ENCODE measurements around the gene DPF1.
"Not testable (repeated sequence)": the region's sequence is repeated elsewhere in the genome, so short reads cannot be mapped to it uniquely, and the experiment has no call there.

The DPF1 gene

DNA sequence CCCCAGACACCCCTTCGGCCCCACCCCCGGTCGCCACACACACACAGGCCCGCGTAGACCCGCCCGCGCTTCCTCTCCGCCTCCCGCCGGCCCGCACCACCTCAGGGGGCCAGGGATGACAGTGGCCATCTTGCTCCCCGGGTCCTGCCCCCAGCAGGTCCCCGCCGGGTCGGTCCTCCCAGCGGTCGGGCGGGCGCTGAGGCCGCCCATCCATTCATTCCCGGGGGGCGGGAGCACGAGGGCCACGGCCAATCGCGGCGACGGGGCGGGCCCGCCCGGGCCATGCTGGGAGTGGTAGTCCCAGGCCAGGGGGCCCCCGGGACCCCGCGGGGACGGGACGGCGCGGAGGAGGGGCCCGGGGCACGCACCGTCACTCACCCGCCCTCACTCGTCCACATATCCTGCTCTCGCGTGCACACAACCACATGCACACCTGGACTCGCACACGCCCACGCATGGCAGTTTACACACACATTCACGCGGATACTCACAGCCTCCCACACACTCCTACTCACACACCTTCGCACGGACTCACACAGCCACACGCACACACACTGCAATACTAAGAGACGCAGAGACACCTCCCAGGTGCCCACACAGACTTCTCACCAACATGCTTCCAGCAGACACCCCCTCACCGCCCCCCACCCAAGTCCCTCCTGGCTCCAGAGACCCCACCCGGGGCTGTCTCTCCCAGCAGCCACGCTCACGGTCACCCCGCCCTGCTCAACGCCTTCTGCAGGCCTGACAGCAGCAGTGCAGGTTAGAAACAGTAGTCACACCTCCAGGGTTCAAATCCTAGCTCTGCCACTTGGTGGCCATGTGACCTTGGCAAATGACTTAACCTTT is at the start of gene DPF1:
TSS of gene DPF1 (minus strand) at position 209 of the 849 bp plus-strand sequence. CDS start at position 129, 80 bp downstream.
- DNase-seq = peak; percentile 85

DNA sequence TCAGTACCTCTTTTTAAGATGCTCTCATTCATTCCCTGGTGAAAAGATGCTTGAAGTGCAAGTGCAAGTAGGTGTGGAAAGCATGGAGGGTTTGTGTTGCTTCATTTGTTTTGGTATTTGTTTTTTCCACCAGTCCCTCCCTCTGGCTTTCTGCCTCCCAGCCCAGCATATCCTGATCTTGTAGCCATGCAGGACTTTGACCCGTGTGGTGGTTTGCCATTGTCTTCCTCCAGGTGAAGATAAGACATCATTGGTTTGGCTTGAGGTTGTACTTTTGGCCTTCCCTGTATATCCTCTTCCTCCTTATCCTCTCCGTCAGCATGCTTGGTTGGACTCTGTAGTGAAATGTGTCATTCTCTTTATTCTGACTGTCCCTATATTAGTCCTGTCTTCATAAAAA is 49.5 kb upstream of the DPF1 start:
- no peak for DNase-seq

DNA sequence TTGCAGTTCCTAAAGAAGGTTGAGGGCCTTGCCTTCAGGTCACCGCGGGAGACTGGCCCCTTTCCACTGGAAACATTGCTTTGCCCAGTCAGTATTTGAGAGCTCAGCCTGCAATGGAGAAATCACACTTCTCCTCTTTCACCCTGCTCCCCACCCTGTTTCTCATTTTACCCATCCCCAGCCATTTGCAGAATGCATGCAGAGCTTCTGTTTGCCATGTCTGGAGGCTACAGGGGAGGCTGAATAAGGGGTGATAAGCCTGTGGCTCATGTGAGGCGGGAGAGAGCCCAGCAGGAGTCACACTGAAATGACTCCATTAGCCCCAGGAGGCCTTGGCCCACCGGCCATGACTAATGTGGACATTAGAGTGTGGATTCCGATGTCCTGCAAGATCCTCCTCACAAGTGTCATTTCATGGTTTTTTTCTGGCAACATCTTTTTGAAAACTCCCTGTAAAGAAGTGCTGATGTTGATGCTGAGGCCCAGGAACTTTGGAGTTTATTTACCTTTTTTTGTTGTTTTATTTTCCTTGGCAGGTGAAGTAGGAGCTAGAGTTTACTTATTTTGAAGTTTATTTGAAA is 46.7 kb upstream of the DPF1 start:
- DNase-seq = peak; percentile 72

DNA sequence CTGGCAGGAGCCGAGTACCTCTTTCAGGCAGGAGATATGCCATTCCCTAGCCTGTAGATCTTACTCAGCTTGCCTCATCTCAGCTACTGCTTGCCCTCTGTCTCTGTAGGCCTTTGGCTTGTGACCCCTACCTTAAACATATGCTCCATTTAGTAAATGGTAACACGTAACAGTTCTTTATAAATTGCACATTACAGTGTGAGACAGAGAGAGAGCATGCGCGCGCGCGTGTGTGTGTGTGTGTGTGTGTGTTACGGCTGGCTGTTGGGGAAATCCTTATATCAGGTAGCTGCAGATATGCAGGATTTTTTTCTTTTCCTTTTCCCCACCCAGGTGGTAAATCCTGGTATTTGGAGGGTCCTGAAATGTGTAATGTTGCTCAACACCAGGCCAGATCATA is 44.5 kb upstream of the DPF1 start:
- no peak for DNase-seq

DNA sequence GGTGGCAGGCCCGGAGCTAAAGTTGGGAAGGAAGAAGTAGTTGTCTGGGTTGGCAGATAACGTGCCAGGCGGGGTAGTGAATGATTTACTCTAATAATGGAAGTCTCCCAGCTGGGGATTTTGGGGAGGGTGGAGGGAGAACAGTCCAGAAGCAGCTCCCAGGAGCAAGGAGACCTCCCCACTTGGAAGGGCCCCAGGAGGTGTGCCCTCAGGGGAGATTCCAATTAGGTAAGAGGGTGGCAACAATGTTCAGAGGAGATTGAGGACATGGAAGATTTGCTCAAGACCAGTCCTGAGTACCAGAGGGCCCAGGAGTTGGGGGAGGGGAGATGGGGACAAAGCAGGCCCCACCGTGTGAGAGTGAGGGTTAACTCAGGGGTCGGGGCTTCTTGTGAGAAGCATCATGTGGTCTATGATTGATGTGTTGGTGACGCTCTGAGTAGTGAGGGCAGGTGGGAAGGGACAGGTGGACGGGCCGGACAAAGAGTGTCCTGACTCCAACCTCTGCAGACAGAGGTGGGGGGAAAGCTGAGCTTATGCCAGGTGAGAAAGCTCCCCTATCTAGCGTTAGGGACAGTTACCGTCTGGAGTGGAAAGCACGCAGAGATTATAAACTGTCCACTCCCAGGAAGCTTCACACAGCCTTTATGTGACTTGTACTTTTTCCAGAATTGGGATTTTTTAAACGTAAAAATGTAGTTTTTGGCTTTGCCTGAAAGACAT is 43.9 kb upstream of the DPF1 start:
- DNase-seq = no peak

DNA sequence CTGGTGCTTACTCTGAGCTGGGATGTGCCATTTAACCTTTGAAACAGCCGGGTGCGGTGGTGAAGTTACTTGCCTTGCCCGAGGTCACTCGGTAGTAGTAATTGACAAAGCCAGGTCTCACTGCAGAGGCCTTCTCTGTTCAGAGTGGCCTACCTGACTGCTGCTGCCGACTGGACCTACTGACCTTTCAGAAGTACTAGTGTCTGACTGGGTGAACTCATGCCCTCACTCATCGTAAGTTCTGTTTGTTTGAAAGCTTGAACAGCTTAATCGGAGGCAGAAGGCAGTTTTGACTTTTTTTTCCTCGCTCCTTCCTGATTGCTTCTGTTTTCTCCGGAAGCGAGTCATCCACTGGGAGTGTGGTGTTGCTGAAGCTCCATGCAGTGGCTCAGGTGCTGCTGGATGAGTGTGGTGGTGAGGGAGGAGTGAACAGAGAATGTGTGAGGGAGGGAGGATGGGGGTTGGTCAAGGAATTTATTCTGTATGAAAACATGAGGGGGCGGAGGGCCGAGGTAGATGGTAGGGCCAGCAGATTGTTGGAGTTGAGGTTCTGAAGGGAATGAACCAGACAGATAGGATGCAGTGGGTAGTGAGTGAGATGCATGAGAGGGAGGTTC is 43.1 kb upstream of the DPF1 start:
- no peak for DNase-seq

DNA sequence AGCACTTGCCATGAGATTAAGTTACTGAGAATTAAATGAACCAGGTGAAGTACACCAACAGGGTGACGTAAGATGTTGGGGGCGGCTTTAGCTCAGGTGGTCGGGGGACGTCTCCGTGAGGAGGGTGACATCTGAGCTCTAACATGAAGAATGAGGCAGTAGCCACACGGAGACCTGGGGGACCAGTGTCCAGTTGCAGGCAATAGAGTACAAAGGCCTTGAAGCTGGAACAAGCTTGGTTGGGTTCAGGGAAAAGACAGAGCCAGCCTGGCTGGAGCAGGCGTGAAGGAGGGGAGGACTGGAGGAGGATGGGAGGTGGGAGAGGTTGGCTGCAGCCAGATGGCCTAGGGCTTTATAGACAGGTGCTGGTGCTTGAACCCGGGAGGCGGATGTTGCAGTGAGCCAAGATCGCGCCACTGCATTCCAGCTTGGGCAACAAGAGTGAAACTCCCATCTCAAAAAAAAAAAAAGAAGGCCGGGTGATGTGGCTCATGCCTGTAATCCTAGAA is 42.0 kb upstream of the DPF1 start:
- no peak for DNase-seq

DNA sequence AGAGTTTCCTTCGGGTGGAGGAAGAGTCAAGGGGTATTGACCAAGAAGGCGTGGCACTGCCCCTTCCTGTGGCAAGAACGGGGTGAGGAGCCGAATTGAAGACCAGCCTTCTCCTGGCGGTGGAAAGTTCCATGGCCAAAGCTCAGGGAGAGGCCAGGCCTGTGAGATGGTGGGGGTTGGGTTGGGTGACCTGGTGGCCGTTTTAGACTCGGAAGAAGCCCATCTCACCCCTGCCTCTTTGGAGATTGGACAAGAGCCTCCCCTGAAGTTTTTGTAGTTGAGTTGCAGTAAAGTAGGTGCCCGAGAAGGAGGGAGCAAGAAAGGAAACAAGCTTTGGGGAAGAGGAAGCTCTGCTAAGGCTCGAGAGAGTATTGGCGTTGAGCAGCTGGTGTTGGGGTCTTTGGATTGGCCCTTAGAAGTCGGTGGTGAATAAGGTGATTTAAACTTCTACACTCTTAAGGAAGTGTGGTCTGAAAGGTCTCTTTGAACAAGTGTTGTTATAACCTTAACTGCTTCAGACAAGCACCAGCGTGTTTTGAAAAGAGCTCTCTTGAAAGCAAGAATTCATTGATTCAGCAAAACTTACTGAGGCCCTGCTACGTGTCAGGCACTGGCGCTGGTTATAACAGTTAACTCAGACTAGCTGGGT is 41.3 kb upstream of the DPF1 start:
- no peak for DNase-seq

DNA sequence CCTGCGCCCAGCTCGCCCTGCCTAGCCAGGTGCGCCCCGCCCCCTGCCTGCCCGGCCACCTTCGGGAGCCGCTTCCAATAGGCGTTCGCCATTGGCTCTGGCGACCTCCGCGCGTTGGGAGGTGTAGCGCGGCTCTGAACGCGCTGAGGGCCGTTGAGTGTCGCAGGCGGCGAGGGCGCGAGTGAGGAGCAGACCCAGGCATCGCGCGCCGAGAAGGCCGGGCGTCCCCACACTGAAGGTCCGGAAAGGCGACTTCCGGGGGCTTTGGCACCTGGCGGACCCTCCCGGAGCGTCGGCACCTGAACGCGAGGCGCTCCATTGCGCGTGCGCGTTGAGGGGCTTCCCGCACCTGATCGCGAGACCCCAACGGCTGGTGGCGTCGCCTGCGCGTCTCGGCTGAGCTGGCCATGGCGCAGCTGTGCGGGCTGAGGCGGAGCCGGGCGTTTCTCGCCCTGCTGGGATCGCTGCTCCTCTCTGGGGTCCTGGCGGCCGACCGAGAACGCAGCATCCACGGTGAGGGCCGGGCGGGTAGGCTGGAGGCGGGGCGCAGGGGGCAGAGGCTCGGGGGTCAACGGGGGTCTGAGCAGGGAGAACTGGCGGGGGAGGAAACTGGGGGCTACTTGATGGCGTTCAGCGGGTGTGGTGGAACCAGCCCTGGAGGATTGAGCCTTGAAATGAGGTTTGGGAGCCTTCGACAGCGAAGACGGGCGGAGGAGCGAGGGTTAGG is 40.6 kb upstream of the DPF1 start, which contains the start of gene SPINT2:
TSS of gene SPINT2 (plus strand) at position 88 of the 727 bp plus-strand sequence. CDS start at position 408, 320 bp downstream.
- no peak for DNase-seq

DNA sequence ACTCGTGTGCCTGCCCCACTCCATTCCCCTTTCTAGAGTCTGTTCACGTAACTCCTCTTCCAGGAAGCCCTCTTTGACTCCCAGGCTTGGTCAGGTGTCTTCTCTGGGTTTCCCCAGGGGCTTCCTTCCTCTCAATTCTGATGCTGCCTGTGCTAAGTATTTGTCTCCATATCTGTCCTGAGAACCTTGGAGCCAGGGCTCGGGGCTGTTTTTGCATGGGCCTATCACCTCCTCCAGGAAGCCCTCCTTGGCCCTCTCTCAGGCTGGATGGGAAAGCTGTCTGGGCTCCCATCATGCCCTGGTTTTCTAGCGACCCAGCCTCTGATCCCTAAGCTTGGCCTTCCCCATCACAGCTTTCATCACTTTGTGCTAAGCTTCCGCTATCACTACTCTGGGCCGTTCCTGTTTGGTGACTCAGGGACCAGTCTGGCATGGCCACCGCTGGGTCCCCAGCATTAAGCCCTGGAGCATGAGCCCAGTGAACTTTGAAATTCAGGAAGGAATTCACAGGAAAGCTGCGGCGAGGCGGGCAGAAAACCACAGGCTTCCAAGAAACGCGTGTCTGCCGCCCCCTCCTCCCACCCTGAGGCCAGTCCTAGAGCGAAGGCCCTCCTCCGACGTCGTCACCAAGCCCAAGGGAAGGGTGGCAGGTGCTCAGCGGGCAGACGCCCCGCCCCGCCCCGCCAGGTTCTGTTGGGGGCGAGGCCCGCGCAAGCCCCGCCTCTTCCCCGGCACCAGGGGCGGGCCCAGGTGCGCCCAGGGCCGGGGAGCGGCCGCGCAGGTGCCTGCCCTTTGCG is 39.9 kb upstream of the DPF1 start:
- peak; percentile 62 for DNase-seq

DNA sequence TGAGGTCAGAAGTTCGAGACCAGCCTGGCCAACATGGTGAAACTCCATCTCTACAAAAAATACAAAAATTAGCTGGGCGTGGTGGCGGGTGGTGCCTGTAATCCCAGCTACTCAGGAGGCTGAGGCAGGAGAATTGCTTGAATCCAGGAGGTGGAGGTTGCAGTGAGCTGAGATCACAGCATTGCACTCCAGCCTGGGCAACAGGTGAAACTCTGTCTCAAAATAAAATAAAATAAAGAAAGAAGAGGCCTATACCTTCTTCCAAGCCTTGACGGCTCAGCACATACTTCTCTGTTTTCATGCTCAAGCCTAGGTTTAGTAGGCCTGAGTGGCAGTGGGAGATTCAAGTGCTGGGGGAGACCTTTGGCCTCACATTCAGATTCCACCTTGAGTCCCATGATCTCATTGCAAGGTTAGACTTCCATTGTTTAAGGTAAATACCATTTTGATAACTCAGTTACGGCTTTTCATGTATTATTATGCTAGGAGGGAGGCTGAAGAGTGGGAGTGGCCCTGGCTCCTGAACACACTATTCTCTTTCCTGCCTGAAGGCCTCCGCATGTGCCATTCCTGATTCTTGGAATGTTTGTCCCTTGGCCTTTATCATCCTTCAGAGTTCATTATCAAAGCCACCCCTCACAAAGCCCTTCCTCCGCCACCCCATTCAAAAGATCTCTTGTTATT is 38.7 kb upstream of the DPF1 start:
- DNase-seq = no peak

DNA sequence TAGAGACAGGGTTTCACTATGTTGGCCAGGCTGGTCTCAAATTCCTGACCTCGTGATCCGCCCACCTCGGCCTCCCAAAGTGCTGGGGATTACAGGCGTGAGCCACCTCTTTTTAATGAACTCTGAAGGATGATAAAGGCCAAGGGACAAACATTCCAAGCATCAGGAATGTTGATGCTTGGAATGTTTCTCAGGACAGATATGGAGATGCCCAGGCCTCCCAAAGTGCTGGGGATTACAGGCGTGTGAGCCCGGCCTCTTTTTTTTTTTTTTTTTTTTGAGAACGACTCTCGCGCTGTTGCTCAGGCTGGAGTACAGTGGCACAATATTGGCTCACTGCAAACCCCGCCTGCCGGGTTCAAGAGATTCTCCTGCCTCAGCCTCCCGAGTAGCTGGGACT is 37.9 kb upstream of the DPF1 start:
- not testable (repeated sequence) for DNase-seq

DNA sequence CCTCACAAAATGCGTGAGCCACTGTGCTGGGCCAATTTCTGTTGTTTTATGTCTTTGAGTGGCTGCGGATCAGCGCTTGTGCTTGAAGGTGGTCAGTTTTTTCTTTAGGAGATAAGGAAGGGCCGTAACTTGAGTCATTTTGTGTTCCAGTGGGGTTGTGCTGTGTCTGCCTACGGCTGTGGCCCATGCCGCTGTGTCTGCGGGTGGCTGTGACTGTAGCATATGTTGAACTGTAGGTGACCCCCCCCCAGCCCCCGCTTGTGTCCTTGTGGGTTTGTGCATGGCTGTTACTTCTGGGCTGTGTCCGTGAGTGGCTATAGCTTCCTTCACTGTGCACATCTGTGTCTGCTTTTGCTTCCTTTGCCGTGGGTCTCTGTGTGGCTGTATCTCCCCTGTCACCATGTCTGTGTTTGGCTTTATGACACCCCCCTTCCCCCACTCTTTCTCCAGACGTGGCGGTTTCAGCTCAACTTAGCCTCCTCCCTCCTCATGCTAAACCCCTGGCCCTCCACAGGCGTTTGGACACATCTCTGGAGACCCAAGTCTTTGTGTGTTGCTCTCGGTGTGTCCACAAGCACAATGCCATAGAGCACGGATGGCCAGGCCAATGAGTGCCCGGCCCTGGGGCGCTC is 31.5 kb upstream of the DPF1 start:
- no peak for DNase-seq

DNA sequence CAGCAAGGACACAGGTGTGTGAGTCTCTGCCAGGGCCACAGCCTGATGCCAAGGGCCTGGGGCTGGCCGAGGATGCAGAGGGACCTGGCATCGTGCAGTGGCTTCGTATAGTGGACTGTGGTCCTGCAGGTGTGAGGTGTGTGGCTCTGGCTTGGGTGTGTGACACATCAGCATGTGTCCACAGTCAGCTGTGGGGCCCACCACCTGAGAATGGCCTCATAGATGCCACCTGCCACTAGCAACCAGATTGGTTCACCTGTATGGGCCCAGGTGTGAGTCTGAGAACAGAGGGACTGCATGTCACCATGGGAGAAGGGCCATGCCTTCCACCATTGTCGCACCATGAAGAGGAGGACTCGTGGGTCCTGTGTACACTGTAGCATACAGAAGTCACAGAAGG is 29.8 kb upstream of the DPF1 start:
- DNase-seq = no peak

DNA sequence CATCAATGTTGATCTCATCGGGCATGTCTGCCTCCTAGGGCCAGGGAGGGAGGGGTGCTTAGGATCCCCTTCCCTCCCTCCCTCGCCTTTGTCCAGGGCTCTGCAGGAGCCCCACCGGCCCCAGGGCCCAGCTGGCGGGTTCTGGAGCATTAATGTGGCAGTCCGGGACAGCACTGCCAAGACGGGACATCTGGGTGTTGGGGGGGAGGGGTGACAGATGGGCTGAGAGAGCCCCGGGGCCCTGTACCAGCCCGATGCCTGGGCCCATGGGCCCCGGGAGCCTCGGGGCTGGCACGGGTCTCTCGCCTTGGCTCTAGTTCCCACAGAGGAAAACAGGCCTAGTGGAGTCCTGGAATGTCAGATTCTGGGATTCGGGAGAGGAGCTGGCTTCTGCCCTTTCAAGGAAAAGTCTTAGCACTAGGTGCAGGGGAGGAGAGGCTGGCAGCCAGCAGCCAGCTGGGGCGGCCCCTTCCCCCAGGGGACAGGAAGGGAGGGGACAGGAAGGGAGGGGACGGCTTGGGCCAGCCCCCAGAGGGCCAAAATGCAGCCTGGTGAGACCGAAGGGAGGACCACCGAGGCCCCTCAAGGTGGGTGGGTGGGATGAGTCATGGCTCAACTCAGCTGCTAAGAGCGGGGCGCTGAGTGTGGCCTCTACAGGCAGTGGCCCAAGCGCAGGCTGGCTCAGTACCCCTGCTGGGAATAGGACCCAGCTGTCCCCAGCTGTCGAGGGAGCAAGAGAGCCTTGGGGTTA is 29.1 kb upstream of the DPF1 start:
- DNase-seq = no peak

DNA sequence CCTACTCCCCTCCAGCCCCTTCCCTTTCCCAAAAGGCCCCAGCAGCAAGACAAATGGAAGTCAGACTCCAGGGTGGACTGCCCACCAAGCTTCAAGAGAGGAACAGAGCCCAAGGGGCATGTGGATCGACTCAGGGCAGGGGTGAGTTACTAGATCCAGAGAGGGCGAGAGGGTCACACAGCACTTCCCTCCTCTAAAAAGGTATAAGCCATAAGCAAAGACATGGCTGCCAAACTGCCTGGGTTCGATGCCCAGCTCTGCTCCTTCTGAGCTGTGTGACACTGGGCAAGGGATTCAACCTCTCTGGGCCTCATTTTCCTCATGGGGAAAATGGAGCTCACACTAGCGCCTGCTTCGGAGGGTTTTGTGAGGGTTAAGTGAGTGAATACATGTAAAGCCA is 28.4 kb upstream of the DPF1 start:
- DNase-seq = no peak

DNA sequence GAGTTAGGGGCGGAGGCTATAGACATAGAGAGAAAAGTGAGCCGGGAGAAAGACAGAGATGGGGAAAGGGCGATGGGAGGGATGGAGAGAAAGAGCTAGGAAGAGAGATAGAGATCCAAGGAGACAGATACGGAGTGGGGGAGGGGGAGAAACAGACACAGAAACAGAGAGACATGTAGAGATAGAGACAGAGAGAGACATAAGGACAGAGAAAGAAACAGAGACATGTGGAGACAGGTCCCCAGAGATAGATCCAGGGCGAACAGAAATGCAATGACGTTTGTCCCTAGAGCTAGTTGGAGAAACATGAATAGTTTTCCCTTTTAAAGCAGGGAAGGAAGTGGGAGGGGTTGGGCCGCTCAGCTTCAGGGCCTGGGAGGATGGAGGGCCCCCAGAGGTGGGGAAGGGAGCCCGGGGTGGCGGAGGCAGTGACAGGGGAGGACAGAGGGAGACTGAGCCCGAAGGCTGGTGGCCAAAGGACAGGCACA is 27.6 kb upstream of the DPF1 start:
- DNase-seq = no peak

DNA sequence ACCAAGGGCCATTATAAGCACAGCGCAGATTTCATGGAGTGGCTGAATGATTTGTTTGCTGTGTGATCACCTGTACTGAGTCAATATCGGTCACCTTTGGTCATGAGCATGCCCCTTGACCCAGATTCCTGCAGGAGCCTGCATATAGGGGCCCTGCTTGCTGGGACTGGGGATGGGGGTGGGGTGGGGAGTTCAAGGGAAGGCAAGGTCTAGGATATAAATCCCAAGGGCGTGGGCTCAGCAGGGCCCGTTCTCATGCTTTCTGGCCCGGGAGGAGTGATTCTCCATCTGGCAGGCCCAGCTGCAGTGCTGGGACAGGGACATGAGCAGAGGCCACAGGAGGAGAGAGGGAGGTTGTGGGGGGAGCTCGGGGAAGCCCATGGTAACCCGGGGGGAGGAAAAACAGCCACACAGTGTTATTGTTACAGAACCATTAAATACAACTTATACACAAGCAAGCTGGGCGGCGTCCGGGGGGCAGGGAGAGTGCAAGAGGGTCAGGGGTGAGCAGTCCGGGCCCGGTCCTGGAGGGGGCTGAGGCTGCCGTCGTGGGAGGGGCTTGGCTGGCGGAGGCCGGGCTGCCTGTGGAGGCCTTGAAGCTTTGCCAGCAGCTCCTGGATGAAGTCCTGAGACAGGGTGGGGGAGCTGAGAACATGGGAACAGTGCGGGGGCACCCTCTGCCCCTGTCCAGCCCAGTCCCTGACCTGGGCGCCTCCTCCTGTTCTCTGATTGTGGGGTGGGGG is 27.0 kb upstream of the DPF1 start:
- no peak for DNase-seq

All from T1000 (cell line).